Subcutaneous adipose tissue (tissue), 4 donors: ENCODE results near the gene SYTL1. TPM values are rescaled to one million over a fixed set of nuclear protein-coding genes. Genes with fewer than 3 reads are reported as not detected.

Experiments
- total RNA-seq, 4 donors: library from RNA; depleted of rRNA; stranded (reverse); fragments of >200 nt; gene quantifications; one replicate each; pipeline ENCODE4 v1.1.0, GENCODE V29; 2016
- TF ChIP-seq, protein P1 (sequence below): fragments of 450-650 bp; IDR thresholded peaks from one replicate; pipeline ENCODE4 v1.5.1; 2016; ENCODE audit warnings: low read depth, mild to moderate bottlenecking, control low read depth, antibody characterized with exemption, moderate library complexity

The SYTL1 gene
- total RNA-seq, 4 donors from 2014 or later = 0.94 to 1.9 (median 1.1) TPM; not detected in 1

DNA sequence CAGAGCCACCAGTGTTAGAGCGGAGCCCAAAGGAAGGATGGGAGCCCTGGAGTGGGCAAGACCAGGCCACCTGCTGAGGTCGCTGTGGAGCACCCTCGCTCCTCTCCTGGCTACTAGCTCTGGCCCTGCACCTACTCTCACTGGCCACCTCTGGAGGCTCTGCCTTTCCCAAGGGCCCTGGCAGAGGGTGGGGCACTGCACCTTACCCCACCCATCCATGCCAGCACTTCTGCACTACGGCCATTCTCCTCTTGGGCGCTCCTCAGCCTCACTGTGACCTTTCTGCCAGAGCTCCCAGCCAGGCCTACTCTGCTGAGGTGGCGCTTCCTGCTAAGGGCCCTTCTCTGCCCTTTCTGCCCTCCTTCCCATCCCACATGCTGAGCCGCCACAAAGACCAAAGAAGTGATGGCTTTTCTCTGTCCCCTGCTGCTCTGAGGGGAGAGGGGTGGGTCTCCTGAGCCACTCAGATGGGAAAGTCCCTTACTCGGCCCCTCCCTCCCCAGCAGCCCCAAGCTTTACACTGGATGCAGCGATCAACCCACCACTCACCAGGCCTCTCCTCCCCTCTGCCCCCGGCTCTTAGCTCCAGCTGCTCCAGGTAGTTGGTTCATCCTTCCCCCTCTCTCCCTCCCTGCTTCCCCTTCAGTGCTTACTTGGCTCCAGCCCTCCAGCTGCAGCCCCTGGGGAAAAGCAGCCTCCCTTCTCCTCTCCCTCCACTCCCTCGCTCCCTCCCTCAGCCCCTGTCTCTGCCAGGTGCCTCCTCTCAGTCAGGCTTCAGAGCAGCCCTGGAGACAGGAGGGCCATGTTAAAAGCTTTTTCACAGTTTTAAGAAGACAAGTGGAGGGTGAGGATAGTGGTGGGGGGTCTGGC is 34.7 kb upstream of the SYTL1 start:
- TF ChIP-seq, protein P1, sequence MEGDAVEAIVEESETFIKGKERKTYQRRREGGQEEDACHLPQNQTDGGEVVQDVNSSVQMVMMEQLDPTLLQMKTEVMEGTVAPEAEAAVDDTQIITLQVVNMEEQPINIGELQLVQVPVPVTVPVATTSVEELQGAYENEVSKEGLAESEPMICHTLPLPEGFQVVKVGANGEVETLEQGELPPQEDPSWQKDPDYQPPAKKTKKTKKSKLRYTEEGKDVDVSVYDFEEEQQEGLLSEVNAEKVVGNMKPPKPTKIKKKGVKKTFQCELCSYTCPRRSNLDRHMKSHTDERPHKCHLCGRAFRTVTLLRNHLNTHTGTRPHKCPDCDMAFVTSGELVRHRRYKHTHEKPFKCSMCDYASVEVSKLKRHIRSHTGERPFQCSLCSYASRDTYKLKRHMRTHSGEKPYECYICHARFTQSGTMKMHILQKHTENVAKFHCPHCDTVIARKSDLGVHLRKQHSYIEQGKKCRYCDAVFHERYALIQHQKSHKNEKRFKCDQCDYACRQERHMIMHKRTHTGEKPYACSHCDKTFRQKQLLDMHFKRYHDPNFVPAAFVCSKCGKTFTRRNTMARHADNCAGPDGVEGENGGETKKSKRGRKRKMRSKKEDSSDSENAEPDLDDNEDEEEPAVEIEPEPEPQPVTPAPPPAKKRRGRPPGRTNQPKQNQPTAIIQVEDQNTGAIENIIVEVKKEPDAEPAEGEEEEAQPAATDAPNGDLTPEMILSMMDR = no peak

DNA sequence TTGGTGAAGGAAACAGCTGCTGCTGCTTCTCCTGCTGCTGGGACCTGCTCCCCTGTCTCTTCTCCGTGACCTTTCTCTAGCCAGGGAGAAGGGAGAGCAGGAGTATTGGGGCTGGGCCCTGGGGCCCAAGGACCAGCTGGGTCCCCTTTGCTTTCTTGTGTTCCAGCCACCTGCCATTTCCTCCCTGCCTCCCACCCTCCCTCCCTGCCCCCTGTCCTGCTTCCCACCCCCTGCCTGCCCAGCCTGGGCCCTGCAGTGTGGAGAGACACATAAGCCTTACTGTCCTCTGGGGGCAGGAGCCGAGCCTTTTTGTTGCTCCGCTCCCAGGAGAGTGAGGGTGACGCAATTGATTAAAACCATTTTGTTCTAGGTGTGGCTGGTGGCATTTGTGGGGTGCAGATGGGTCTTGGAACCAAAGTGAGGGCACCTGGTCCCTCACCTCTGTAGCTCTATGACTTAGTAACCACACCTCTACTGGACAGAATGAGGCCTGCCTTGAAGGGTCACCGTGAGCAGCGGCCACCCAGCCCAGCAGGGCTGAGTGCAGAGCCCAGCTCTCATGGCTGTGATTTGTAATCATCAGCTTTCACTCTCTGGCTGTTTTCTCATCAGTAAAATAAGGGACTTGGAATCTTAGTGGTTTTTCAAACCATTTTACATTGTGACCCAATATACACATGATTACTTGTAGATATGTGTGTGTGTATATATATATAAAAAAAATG is 33.8 kb upstream of the SYTL1 start:
- TF ChIP-seq, protein P1 = no peak

DNA sequence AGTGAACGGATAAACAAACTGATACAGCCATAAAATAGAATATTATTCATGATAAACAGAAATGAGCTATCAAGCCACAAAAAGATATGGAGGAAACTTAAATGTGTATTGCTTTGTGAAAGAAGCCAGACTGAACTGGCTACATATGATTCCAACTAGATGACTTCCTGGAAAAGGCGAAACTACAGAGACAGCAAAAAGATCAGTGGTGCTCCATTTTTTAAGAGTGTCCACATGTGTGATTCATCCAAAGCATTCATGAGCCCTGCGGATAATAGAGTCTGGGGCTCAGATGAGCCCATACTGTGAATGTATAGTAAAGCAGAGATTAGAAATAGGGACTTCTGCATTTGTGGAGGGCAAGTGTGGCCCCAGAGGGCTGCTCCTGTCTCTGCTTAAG is 27.7 kb upstream of the SYTL1 start:
- TF ChIP-seq, protein P1 = no peak

DNA sequence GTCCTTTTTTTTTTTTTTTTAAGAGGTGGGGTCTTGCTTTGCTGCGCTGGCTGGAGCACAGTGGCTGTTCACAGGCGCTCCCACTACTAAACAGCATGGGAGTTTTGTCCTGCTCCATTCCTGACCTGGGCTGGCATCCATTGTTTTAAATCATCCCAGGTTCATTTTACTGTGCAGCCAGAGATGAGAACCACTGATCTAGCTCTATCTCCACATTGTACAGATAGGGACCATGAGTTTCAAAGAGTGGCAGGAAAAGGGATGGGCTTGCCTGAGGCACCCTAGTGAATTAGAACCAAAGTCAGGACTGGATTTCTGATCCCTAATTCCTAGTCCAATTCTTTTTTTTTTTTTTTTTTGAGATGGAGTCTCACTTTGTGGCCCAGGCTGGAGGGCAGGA is 27.1 kb upstream of the SYTL1 start:
- TF ChIP-seq, protein P1 = no peak

DNA sequence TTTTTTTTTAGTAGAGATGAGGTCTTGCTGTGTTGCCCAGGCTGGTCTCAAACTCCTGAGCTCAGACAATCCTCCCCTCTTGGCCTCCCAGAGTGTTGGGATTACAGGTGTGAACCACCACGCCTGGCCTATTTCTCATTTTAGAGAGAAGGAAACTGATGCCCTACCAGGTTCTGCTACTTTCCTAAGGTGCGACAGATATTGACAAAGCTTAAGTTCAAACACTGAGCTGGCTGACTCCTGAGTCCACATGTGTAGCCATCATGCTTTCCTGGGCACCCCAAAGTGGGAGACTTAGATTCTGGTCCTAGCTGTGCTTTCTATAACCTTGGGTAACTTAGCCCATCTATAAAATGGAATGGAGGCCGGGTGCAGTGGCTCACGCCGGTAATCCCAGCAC is 25.0 kb upstream of the SYTL1 start:
- TF ChIP-seq, protein P1 = no peak

DNA sequence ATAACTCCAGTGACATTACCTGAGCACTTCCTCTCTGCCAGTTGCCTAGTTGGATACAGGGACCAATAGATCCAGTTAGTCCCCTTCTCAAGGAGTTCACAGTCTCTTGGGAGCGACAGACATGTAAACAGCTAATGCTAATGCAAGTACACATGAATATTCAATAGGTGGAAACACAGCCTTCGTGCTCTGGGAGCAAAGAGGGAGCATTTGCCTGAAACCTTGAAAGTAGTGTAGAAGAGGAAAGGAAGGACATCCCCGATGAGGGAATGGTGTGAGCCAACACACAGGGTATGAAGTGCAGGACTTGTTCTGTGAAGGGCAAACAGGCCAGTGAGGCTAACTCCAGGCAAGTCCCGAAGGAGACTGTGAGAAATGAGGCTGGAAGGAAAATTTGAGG is 23.7 kb upstream of the SYTL1 start:
- TF ChIP-seq, protein P1 = no peak

DNA sequence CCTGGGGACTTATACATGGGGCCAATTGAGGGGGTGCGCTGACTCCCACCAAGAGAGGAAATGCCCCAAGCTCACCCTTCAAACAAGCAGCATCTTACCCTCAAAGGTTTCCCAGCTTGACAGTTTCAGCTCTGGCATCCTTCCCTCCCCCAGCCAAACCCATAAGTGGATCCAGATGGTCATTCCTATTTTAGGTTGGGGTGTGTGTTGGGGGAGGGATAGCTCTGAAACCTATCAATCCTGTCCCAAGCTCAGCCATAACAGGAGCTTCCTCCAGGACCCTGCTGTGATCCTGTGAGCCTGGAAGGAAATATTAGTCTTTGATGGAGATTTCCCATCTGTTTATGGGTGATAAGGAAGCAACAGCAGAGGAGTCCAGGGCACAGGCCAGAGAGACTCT is 23.2 kb upstream of the SYTL1 start:
- TF ChIP-seq, protein P1 = no peak
